ENCODE data around the gene OR12D2.
"Not testable (repeated sequence)": the region's sequence is repeated elsewhere in the genome, so short reads cannot be mapped to it uniquely, and the experiment has no call there.

The OR12D2 gene

GRCh38 chr6:29395331-29395730, at the start of gene OR12D2:
Gene OR12D2 (plus strand): TSS chr6:29395631. CDS start chr6:29396700, 1,069 bp downstream.
- no peak for DNase-seq (ENCODE audit: low read depth in 2 of 2)

- DNase-seq (ENCODE audit: low read depth in 2 of 2), result not testable (repeated sequence)
These were observed 46.1 kb upstream of the OR12D2 start for GRCh38 chr6:29349348-29349747.

GRCh38 chr6:29354980-29355379, 40.5 kb upstream of the OR12D2 start:
- DNase-seq (ENCODE audit: low read depth in 2 of 2), result no peak

GRCh38 chr6:29355603-29356002, 39.8 kb upstream of the OR12D2 start:
- no peak for DNase-seq (ENCODE audit: low read depth in 2 of 2)

GRCh38 chr6:29368765-29369164, 26.7 kb upstream of the OR12D2 start, which contains the start of gene OR5V1:
Gene OR5V1 (minus strand): TSS chr6:29368865. CDS start chr6:29356195, 12,670 bp downstream.
- no peak for DNase-seq (ENCODE audit: low read depth in 2 of 2)

GRCh38 chr6:29375191-29375590, 20.2 kb upstream of the OR12D2 start, which contains the start of gene OR12D3:
Gene OR12D3 (minus strand): TSS chr6:29375291. CDS start chr6:29375287, 4 bp downstream.
- no peak for DNase-seq (ENCODE audit: low read depth in 2 of 2)

GRCh38 chr6:29376003-29376402, 19.4 kb upstream of the OR12D2 start:
- DNase-seq (ENCODE audit: low read depth in 2 of 2), result no peak

- DNase-seq (ENCODE audit: low read depth in 2 of 2), result no peak
These were observed 6.9 kb upstream of the OR12D2 start for GRCh38 chr6:29388533-29388932.

GRCh38 chr6:29399525-29399924, 4.1 kb downstream of the OR12D2 start:
- DNase-seq (ENCODE audit: low read depth in 2 of 2), result no peak

GRCh38 chr6:29403801-29404200, 8.4 kb downstream of the OR12D2 start:
- DNase-seq (ENCODE audit: low read depth in 2 of 2), result no peak

- no peak for DNase-seq (ENCODE audit: low read depth in 2 of 2)
These were observed 19.2 kb downstream of the OR12D2 start, which contains the start of gene OR12D1 for GRCh38 chr6:29414588-29414987. Gene OR12D1 (plus strand): TSS chr6:29414928.

GRCh38 chr6:29419516-29419915, 24.1 kb downstream of the OR12D2 start:
- no peak for DNase-seq (ENCODE audit: low read depth in 2 of 2)

GRCh38 chr6:29424168-29424567, 28.7 kb downstream of the OR12D2 start:
- no peak for DNase-seq (ENCODE audit: low read depth in 2 of 2)

GRCh38 chr6:29424575-29424974, 29.1 kb downstream of the OR12D2 start:
- DNase-seq (ENCODE audit: low read depth in 2 of 2), result no peak

- DNase-seq (ENCODE audit: low read depth in 2 of 2), result no peak
These were observed 29.6 kb downstream of the OR12D2 start for GRCh38 chr6:29425075-29425474.

- no peak for DNase-seq (ENCODE audit: low read depth in 2 of 2)
These were observed 31.2 kb downstream of the OR12D2 start for GRCh38 chr6:29426654-29427053.

- not testable (repeated sequence) for DNase-seq (ENCODE audit: low read depth in 2 of 2)
These were observed 41.3 kb downstream of the OR12D2 start for GRCh38 chr6:29436730-29437129.

GRCh38 chr6:29439006-29439405, 43.6 kb downstream of the OR12D2 start, which contains the start of gene OR10C1:
Gene OR10C1 (plus strand): TSS chr6:29439306. CDS start chr6:29440016, 710 bp downstream.
- DNase-seq (ENCODE audit: low read depth in 2 of 2), result no peak

- DNase-seq (ENCODE audit: low read depth in 2 of 2), result no peak
These were observed 47.3 kb downstream of the OR12D2 start for GRCh38 chr6:29442719-29443118.

GRCh38 chr6:29444031-29444430, 48.6 kb downstream of the OR12D2 start:
- not testable (repeated sequence) for DNase-seq (ENCODE audit: low read depth in 2 of 2)
